Memory B cell (primary cell): ENCODE data around the gene PPP6R2.

Source experiments
- ATAC-seq: fragments of 150-1000 bp; cut with Tn5 transposase; 2 replicates; pipeline ENCODE4 v1.10.0; 2021; ENCODE audit warnings: low read depth, mild to moderate bottlenecking, moderate library complexity
- DNase-seq, 2 donors: peaks; one replicate each; pipeline ENCODE4 v3.0.0; 2022; ENCODE audit warnings: low spot score in 2 of 2
- H3K27ac Mint-ChIP-seq: one replicate; pipeline ENCODE4 v1.8.0; 2022; ENCODE audit warnings: mild to moderate bottlenecking, moderate library complexity, mixed read lengths
- H3K27me3 Mint-ChIP-seq: one replicate; pipeline ENCODE4 v1.8.0; 2022; ENCODE audit warnings: mixed read lengths
- H3K36me3 Mint-ChIP-seq: one replicate; pipeline ENCODE4 v1.8.0; 2022; ENCODE audit warnings: mild to moderate bottlenecking, mixed read lengths
- H3K4me1 Mint-ChIP-seq: one replicate; pipeline ENCODE4 v1.8.0; 2022; ENCODE audit warnings: mixed read lengths
- H3K4me3 Mint-ChIP-seq: one replicate; pipeline ENCODE4 v1.8.0; 2022; ENCODE audit warnings: mild to moderate bottlenecking, moderate library complexity, mixed read lengths
- H3K9me3 Mint-ChIP-seq: one replicate; pipeline ENCODE4 v1.8.0; 2022; ENCODE audit warnings: mixed read lengths

PPP6R2 gene

GRCh38 chr22:50465066-50465930, 122.2 kb downstream of the PPP6R2 start:
- Mint-ChIP-seq H3K9me3 (no peaks in the 10 kb centered on the region), H3K4me1 (peaks cover 21% of the 10 kb centered on the region), H3K27me3 (no peaks in the 10 kb centered on the region), H3K27ac (no peak overlapping the region), H3K4me3 (no peak overlapping the region), H3K36me3 (peaks cover 27% of the 10 kb centered on the region)
- DNase-seq (no peak), ATAC-seq (no peak)

DNA sequence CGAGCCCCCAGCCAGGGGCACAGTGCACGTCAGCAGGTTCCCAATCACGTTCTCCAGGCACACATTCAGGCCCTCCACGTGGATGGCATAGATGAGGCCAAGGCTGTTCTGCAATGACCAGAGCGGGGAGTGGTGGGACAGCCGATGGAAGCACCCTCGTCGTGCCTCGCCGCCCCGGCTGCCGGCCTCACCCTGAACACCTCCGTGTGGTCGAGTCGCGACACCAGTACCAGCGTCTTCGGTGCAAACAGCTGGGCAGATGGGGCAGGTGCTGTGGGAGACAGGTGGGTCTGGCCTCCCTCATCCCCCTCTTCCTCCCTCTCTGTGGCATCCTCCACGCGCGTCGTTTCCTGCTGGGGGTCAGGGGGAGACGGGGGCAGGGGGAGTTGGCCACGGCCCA, 124.2 kb downstream of the PPP6R2 start:
- DNase-seq (no peak), ATAC-seq (no peak)
- H3K9me3 Mint-ChIP-seq = no peaks in the 10 kb centered on the region
- H3K36me3 Mint-ChIP-seq = peaks cover 21% of the 10 kb centered on the region
- no peak overlapping the region for H3K27ac Mint-ChIP-seq
- H3K27me3 Mint-ChIP-seq = no peaks in the 10 kb centered on the region
- peaks cover 34% of the 10 kb centered on the region for H3K4me1 Mint-ChIP-seq
- no peak overlapping the region for H3K4me3 Mint-ChIP-seq

GRCh38 chr22:50467773-50468440, 124.8 kb downstream of the PPP6R2 start:
- DNase-seq = no peak
- no peaks in the 10 kb centered on the region for H3K27me3 Mint-ChIP-seq
- H3K9me3 Mint-ChIP-seq = no peaks in the 10 kb centered on the region
- H3K36me3 Mint-ChIP-seq = peaks cover 21% of the 10 kb centered on the region
- H3K4me3 Mint-ChIP-seq = no peak overlapping the region
- no peak overlapping the region for H3K27ac Mint-ChIP-seq
- H3K4me1 Mint-ChIP-seq = peaks cover 37% of the 10 kb centered on the region
- ATAC-seq = no peak

GRCh38 chr22:50468626-50469025, 125.5 kb downstream of the PPP6R2 start:
- H3K4me1 Mint-ChIP-seq = peaks cover 44% of the 10 kb centered on the region
- no peak for ATAC-seq
- no peak overlapping the region for H3K4me3 Mint-ChIP-seq

GRCh38 chr22:50469377-50470305, 126.5 kb downstream of the PPP6R2 start:
- Mint-ChIP-seq H3K27me3 (no peaks in the 10 kb centered on the region), H3K27ac (peak overlapping the region; percentile 86), H3K4me1 (peaks cover 49% of the 10 kb centered on the region), H3K9me3 (no peaks in the 10 kb centered on the region), H3K36me3 (peaks cover 13% of the 10 kb centered on the region), H3K4me3 (peak overlapping the region; percentile 76)
- DNase-seq (peak; percentile 79 to 91), ATAC-seq (peak; percentile 81)

More at GRCh38 chr22:50468626-50469025, 125.5 kb downstream of the PPP6R2 start:
- Mint-ChIP-seq H3K27me3 (no peaks in the 10 kb centered on the region), H3K36me3 (peaks cover 18% of the 10 kb centered on the region), H3K27ac (peak overlapping the region; percentile 86), H3K9me3 (no peaks in the 10 kb centered on the region)
- no peak for DNase-seq

- peak overlapping the region; percentile 76 for H3K4me3 Mint-ChIP-seq
- ATAC-seq = no peak
- peak overlapping the region; percentile 86 for H3K27ac Mint-ChIP-seq
- H3K9me3 Mint-ChIP-seq = no peaks in the 10 kb centered on the region
- no peaks in the 10 kb centered on the region for H3K27me3 Mint-ChIP-seq
- DNase-seq = peak in 1 of 2 donors; percentile 44
- peaks cover 50% of the 10 kb centered on the region for H3K4me1 Mint-ChIP-seq
- peaks cover 11% of the 10 kb centered on the region for H3K36me3 Mint-ChIP-seq
Observed at GRCh38 chr22:50470491-50470890, 127.4 kb downstream of the PPP6R2 start.

- Mint-ChIP-seq H3K27ac (no peak overlapping the region), H3K4me3 (peak overlapping the region; percentile 76), H3K27me3 (no peaks in the 10 kb centered on the region), H3K4me1 (peaks cover 51% of the 10 kb centered on the region), H3K36me3 (peaks cover 6% of the 10 kb centered on the region), H3K9me3 (no peaks in the 10 kb centered on the region)
- ATAC-seq (no peak), DNase-seq (no peak)
Observed at GRCh38 chr22:50471197-50471847, 128.2 kb downstream of the PPP6R2 start.

DNA sequence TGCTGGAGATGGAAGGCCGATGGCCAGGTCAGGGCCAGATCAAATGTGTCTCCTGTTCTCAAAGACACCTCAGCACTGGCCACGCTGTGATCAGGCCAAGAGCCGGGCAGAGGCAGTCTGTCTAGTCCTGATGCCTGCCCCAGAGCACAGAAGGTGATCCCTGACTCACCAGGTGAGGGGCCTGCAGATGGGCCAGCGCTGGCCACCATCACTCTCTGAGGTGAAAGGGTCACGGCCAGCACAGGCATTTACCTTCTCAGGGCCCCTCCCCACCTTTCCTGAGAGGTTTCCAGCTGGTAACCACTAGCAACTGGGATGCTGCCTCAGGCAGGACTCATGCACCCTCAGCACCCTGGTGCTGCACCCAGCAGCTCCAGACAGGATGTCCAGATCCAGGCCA, 128.8 kb downstream of the PPP6R2 start:
- Mint-ChIP-seq H3K36me3 (peaks cover under 1% of the 10 kb centered on the region), H3K4me3 (peak overlapping the region; percentile 51), H3K4me1 (peaks cover 48% of the 10 kb centered on the region), H3K27ac (no peak overlapping the region), H3K9me3 (no peaks in the 10 kb centered on the region), H3K27me3 (no peaks in the 10 kb centered on the region)
- no peak for ATAC-seq
- DNase-seq = no peak

- peak overlapping the region; percentile 88 for H3K4me3 Mint-ChIP-seq
- H3K27me3 Mint-ChIP-seq = no peaks in the 10 kb centered on the region
- H3K4me1 Mint-ChIP-seq = peaks cover 48% of the 10 kb centered on the region
- peak; percentile 34 to 44 for DNase-seq
- peak overlapping the region; percentile 80 for H3K27ac Mint-ChIP-seq
- H3K9me3 Mint-ChIP-seq = no peaks in the 10 kb centered on the region
- no peak for ATAC-seq
- H3K36me3 Mint-ChIP-seq = no peaks in the 10 kb centered on the region
Observed at GRCh38 chr22:50473088-50473487, 130.0 kb downstream of the PPP6R2 start.

- no peak for DNase-seq
- H3K27ac Mint-ChIP-seq = peak overlapping the region; percentile 84
- H3K9me3 Mint-ChIP-seq = no peaks in the 10 kb centered on the region
- peak overlapping the region; percentile 88 for H3K4me3 Mint-ChIP-seq
- H3K27me3 Mint-ChIP-seq = no peaks in the 10 kb centered on the region
- H3K4me1 Mint-ChIP-seq = peaks cover 41% of the 10 kb centered on the region
- ATAC-seq = no peak
- H3K36me3 Mint-ChIP-seq = no peaks in the 10 kb centered on the region
Observed at GRCh38 chr22:50473855-50474671, 130.9 kb downstream of the PPP6R2 start.

GRCh38 chr22:50474710-50475651, 131.9 kb downstream of the PPP6R2 start, which contains the start of gene SBF1:
Gene SBF1 (minus strand): TSS chr22:50475035. CDS start chr22:50474840, 195 bp downstream.
- H3K27me3 Mint-ChIP-seq = no peaks in the 10 kb centered on the region
- H3K9me3 Mint-ChIP-seq = no peaks in the 10 kb centered on the region
- peaks cover 36% of the 10 kb centered on the region for H3K4me1 Mint-ChIP-seq
- H3K4me3 Mint-ChIP-seq = peak within 1 kb of the TSS; percentile 88
- H3K27ac Mint-ChIP-seq = peak within 1 kb of the TSS; percentile 84
- peak; percentile 77 for ATAC-seq
- peak; percentile 84 to 89 for DNase-seq
- H3K36me3 Mint-ChIP-seq = no peaks in the 10 kb centered on the region

DNA sequence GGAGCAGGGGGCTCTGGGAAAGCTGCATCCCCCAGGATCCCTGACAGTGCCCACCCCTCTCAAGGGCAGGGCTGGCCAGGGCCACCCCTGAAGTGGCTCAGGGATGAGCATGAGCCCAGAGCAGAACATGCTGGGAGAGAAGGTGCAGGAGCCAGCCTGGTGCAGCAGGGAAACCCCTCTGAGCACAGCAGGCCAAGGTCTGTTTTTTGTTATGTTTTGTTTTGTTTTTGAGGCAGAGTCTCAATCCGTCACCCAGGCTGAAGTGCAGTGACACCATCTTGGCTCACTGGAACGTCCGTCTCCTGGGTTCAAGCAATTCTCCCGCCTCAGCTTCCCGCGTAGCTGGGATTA, 132.5 kb downstream of the PPP6R2 start:
- Mint-ChIP-seq H3K27ac (no peak overlapping the region), H3K4me1 (peaks cover 30% of the 10 kb centered on the region), H3K36me3 (no peaks in the 10 kb centered on the region), H3K4me3 (peak overlapping the region; percentile 75), H3K27me3 (peaks cover 2% of the 10 kb centered on the region), H3K9me3 (no peaks in the 10 kb centered on the region)
- DNase-seq (no peak), ATAC-seq (no peak)
